Mesodermal cell (in vitro differentiated cells): ENCODE data around the gene ATP1A1.

ENCODE experiments used
- H3K27ac ChIP-seq: 2 replicates; pipeline ENCODE4 v1.7.0; 2013; ENCODE audit warnings: mild to moderate bottlenecking, low read depth, low read length, moderate library complexity; ENCODE audit not compliant: severe bottlenecking
- H3K36me3 ChIP-seq: 2 replicates; pipeline ENCODE4 v1.7.1; 2013; ENCODE audit warnings: mild to moderate bottlenecking, low read length, moderate library complexity; ENCODE audit not compliant: control insufficient read depth, insufficient read depth
- H3K4me1 ChIP-seq: one replicate; pipeline ENCODE4 v1.7.1; 2013; ENCODE audit warnings: mild to moderate bottlenecking, low read length; ENCODE audit not compliant: insufficient read depth, control insufficient read depth, poor library complexity, severe bottlenecking
- H3K4me3 ChIP-seq: 2 replicates; pipeline ENCODE4 v1.7.0; 2013; ENCODE audit warnings: low read length, control low read depth, mild to moderate bottlenecking; ENCODE audit not compliant: insufficient read depth, poor library complexity, severe bottlenecking; ENCODE audit errors: extremely low read depth
- H3K9me3 ChIP-seq: 2 replicates; pipeline ENCODE4 v1.7.1; 2013; ENCODE audit warnings: mild to moderate bottlenecking, low read length, moderate library complexity; ENCODE audit not compliant: control insufficient read depth
- WGBS, 2 experiments: methylation state at CpG; one replicate each; pipeline ENCODE4 v1.1.5; 2013; ENCODE audit warnings: missing lambda C conversion rate in 2 of 2; ENCODE audit not compliant: insufficient coverage in 2 of 2; 5-methylcytosine and 5-hydroxymethylcytosine counted together

The ATP1A1 gene

DNA sequence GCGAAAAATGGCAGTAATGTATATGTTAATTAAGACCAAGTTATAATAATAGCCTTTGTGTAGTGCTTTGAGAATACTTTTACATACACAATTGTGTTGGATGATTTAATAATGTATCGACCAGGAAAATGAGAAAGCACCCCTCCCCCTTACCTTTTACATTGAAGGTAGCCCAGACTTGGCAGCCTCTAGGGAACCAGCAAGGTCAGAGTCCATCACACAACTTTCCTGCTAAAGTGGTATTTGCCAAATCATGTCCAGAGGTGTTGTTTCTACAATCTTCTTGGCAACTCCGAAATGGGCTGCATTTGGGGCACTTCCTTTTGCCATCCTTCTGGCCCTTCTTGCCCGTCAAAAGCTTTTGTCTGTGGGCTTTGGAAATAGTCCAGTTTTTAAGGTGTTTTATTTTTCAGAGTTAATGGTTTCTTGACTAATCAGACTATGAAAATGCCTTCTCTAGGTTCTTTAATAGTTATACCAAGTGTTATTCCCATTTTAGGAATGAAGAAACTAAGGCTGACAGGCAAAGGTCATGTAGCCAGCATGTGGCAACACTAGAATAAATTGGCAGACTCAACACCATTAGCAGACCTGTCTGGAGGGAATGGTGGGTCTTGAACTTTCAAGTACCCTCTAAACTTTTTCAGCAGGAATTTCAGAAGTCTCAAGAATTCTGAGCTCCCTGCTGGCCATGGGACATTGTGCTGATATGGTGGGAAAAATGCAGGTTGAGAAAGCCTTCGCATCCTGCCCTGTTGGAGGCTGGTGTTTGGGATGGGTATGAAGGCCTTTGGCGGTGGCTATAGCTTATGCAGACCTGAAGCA, 6.8 kb downstream of the ATP1A1 start:
- peaks cover 59% of the 10 kb centered on the region for H3K4me1 ChIP-seq
- no peak overlapping the region for H3K27ac ChIP-seq
- no peaks in the 10 kb centered on the region for H3K9me3 ChIP-seq
- WGBS, 2 experiments, result 94% methylated on average over 2 to 3 of the region's 6 CpGs
- no peak overlapping the region for H3K4me3 ChIP-seq
- peaks cover 19% of the 10 kb centered on the region for H3K36me3 ChIP-seq

DNA sequence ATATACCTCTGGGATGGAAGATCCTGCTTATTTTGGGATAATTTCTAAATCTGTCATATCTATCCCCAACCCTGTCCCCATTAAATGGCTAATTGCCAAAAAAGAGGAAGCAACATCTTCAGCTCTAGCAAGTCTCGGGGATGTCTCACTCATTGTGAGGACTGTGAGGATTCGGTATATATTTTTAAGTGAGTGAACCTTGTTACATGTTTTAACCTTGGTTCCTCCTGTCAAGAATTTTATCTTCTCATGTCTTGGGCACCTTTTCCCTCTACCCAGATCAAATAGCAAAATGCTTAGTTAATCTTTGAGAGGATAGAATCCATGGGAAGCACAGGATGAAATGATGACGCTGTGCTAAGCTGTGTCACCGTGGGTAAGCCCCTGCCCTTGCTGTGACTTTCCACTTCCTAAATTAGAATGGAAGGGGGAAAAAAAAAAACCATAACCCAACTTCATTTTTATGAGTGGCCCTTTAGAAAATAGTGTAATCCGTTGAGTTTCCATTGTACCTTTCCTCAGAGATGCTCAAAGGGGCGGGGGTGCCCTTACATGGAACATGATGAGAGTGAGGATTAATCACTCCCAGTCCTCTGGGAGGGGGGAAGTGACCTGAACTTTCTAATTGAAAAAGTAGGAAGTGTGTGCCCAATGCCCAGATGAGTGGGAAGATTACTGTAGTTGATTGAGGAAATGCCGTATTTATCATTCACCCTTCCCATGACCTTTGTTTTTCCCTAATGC, 7.6 kb downstream of the ATP1A1 start:
- H3K4me3 ChIP-seq, result no peak overlapping the region
- H3K9me3 ChIP-seq, result no peaks in the 10 kb centered on the region
- 80 to 100% methylated on average over 2 to 4 of the region's 7 CpGs for WGBS, 2 experiments
- peaks cover 27% of the 10 kb centered on the region for H3K36me3 ChIP-seq
- no peak overlapping the region for H3K27ac ChIP-seq
- peaks cover 54% of the 10 kb centered on the region for H3K4me1 ChIP-seq

DNA sequence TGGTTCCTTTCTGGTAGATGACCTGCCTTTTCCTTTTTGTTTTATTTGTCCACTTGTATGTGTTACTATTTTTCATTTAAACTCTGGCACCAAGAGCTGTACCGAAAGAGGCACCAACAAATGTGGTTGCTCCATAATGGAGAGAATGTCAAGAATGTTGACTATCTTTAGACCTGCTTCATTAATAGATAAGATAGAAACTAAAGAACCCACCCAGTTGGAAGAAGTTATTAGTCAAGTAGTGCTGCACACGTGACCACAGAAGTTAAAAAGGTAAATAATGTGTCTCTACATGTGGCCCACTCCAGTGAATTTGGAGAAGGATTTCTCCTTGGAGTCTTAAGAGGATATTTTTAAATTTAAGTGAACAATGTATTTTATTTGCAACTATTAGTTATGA, 9.3 kb downstream of the ATP1A1 start:
- peaks cover 43% of the 10 kb centered on the region for H3K36me3 ChIP-seq
- H3K4me1 ChIP-seq, result peaks cover 42% of the 10 kb centered on the region
- no peak overlapping the region for H3K27ac ChIP-seq
- no peak overlapping the region for H3K4me3 ChIP-seq
- no peaks in the 10 kb centered on the region for H3K9me3 ChIP-seq
- 63 to 100% methylated on average over 1 of the region's 2 CpGs for WGBS, 2 experiments

DNA sequence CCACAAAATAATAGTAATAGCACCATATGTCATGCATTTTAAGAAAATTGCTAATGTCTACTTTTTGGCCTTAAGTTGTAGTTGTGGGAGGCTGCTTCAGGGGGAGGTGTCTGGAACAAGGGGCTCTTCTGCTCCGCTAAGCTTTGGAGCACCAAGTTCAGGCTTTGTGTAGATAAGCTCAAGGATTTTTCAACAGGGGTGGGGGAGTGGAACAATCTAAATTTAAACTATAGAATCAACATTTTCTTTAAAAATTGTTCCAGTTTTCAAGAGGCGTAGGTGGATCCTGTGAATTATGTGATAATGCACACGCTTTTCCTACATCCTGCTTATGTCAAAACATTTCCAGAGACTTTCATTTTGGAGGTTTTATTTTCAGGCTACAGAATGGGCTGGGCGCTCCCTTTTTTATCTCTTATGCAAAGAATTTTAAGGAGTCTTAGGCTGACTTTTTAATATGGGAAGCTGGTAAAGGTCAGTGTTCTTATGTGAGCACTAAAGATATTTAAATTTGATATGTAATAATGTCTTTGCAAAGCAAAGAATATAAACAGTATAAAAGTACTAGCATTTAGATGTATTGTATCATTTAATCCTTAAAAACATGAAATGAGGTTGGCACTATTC, 9.9 kb downstream of the ATP1A1 start:
- Histone ChIP-seq H3K36me3 (peaks cover 49% of the 10 kb centered on the region), H3K4me1 (peaks cover 35% of the 10 kb centered on the region), H3K4me3 (no peak overlapping the region), H3K9me3 (no peaks in the 10 kb centered on the region), H3K27ac (no peak overlapping the region)
- no CpG with 5 or more reads among the region's 4 CpGs for WGBS, 2 experiments

DNA sequence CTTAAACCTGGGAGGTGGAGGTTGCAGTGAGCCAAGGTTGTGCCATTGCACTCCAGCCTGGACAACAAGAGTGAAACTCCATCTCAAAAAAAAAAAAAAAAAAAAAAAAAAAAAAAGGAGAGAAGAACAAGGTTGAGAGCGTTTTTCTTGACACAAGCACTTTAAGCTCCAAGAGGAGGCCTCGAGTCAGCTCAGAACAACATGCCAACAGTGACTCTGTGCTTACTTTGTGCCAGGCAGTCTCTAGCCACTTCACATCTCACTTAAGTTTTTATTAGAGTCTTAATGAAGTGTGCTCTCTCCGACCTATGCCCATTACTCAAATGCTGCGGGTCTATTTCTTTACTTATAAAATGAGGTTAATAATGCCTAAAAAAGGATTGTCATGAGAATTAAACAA, 13.0 kb downstream of the ATP1A1 start:
- H3K27ac ChIP-seq, result no peak overlapping the region
- H3K9me3 ChIP-seq, result no peaks in the 10 kb centered on the region
- WGBS, 2 experiments, result 80 to 100% methylated on average over 1 of the region's 4 CpGs
- H3K4me1 ChIP-seq, result peaks cover 14% of the 10 kb centered on the region
- H3K4me3 ChIP-seq, result no peak overlapping the region
- peaks cover 76% of the 10 kb centered on the region for H3K36me3 ChIP-seq

DNA sequence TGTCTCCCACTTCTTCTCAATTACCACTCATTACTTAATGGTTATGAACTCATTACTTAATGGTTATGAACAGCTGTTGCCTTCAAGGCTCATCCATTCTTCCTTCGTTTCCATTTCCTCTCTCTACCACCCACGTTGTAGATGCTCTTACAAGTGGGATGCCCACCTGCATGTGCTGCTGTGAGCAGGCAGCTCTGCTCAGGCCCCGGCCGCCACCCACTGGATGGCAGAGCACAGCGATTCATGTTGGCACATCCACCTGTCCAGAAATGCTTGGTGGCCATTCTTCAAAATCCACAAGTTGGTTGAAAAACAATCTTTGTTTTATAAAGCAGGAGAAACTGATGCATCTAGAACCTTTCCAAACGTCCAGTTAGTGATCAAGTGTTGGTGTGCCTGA, 14.5 kb downstream of the ATP1A1 start:
- no peaks in the 10 kb centered on the region for H3K9me3 ChIP-seq
- peaks cover 6% of the 10 kb centered on the region for H3K4me1 ChIP-seq
- WGBS, 2 experiments, result 89 to 100% methylated on average over 5 to 6 of the region's 6 CpGs
- H3K4me3 ChIP-seq, result no peak overlapping the region
- no peak overlapping the region for H3K27ac ChIP-seq
- peaks cover 91% of the 10 kb centered on the region for H3K36me3 ChIP-seq

DNA sequence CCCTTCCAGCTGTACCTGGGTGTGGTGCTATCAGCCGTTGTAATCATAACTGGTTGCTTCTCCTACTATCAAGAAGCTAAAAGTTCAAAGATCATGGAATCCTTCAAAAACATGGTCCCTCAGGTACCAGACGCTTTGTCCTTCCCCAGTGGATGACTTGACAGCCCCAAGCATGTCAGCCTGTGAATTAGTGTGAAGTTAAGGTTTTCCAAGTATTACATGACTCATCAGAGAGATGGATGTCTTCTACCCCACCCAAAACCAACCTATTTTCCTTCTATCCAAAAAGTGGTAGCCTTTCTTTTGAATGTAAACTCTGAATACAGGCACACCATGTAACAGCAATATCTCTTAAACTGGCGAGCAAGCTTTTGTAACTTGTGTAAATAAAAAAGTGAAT, 15.1 kb downstream of the ATP1A1 start:
- Histone ChIP-seq H3K36me3 (peaks cover 96% of the 10 kb centered on the region), H3K4me1 (peaks cover under 1% of the 10 kb centered on the region), H3K9me3 (no peaks in the 10 kb centered on the region), H3K4me3 (no peak overlapping the region), H3K27ac (no peak overlapping the region)
- 93 to 100% methylated on average over 1 to 2 of the region's 3 CpGs for WGBS, 2 experiments

DNA sequence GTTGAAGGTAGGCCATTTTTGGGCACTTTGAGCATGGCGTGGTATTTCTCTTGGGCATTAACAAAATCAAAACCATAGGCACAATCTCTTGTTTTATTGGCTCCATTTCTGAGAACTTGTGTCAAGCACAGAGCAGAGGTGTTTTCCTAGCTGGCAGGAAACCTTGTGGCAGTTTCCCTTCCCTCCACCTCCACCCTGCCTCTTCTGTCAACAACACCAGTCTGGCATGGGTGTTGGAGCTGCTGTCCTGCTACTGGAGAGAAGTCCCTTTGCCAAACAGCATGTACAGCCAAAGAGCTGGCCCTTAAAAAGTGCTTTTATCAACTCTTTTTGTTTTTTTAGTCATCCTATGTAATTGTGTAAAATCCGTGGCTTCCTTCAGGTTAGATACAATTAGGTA, 16.0 kb downstream of the ATP1A1 start:
- Histone ChIP-seq H3K36me3 (peaks cover 99% of the 10 kb centered on the region), H3K4me3 (no peak overlapping the region), H3K4me1 (no peaks in the 10 kb centered on the region), H3K27ac (no peak overlapping the region), H3K9me3 (no peaks in the 10 kb centered on the region)
- 80 to 100% methylated on average over 1 to 2 of the region's 2 CpGs for WGBS, 2 experiments

DNA sequence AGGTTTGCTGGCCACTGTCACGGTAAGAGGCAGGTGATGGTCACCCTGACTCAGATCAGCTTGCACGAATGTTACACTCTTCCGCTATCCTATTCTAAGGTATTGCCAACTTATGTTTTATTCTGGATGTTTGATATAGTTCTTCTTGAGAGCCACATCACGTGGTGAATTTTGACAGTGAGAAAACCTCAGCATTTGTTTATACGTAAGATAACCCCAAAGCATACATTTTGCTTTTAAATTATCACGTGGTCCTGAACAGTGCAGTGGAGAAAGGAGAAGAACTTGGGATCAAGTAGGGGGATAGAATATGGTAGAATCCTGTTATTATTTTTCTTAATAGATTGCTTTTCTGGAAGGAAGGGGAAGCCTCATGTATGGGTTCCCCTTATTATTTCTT, 16.6 kb downstream of the ATP1A1 start:
- Histone ChIP-seq H3K4me1 (no peaks in the 10 kb centered on the region), H3K9me3 (no peaks in the 10 kb centered on the region), H3K4me3 (no peak overlapping the region), H3K36me3 (peaks cover 99% of the 10 kb centered on the region), H3K27ac (no peak overlapping the region)
- WGBS, 2 experiments, result 87 to 100% methylated on average over 2 to 3 of the region's 6 CpGs

DNA sequence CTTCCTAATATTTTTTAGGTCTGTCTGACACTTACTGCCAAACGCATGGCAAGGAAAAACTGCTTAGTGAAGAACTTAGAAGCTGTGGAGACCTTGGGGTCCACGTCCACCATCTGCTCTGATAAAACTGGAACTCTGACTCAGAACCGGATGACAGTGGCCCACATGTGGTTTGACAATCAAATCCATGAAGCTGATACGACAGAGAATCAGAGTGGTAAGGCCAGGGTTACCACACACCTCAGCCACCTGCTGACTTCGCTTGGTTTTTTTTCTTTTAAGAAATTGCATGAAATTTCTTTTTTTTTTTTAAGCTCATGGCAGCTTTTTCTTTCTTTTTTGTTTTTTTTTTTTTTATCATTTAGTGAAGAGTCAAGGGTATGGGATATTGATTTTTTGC, 17.2 kb downstream of the ATP1A1 start:
- peaks cover 99% of the 10 kb centered on the region for H3K36me3 ChIP-seq

More for the DNA sequence above, 17.2 kb downstream of the ATP1A1 start:
- H3K4me3 ChIP-seq, result no peak overlapping the region
- no peaks in the 10 kb centered on the region for H3K4me1 ChIP-seq
- WGBS, 2 experiments, result 86 to 89% methylated on average over 4 of the region's 5 CpGs
- H3K27ac ChIP-seq, result no peak overlapping the region
- no peaks in the 10 kb centered on the region for H3K9me3 ChIP-seq
